SU-DHL-6 (cell line): ENCODE measurements around the gene LENG9.

Source experiments
- H2AFZ ChIP-seq: fragments of 200-600 bp; sonication (generic); 2 replicates; pipeline ENCODE4 v1.6.1; 2014; ENCODE audit warnings: low read depth, mild to moderate bottlenecking, moderate library complexity, mixed read lengths, antibody characterized with exemption, low read length; ENCODE audit not compliant: severe bottlenecking
- H3F3A ChIP-seq: fragments of 200-600 bp; shearing (Covaris generic); 2 replicates; pipeline ENCODE4 v1.6.0; 2016; ENCODE audit warnings: antibody characterized with exemption, mild to moderate bottlenecking; ENCODE audit not compliant: insufficient read depth
- H3K27ac ChIP-seq: fragments of 200-600 bp; sonication (generic); 2 replicates; pipeline ENCODE4 v1.5.1; 2016; ENCODE audit warnings: low read depth, mild to moderate bottlenecking, low read length, moderate library complexity, mixed read lengths
- H3K27me3 ChIP-seq: fragments of 200-600 bp; sonication (generic), shearing (Covaris generic); 2 replicates; pipeline ENCODE4 v1.6.0; 2014; ENCODE audit warnings: mild to moderate bottlenecking, low read length
- H3K36me3 ChIP-seq: fragments of 200-600 bp; sonication (generic); 2 replicates; pipeline ENCODE4 v1.6.1; 2014; ENCODE audit warnings: mild to moderate bottlenecking, low read length, mixed read lengths
- H3K4me2 ChIP-seq: fragments of 300-600, 200-600 bp; shearing (Covaris generic), sonication (generic); 2 replicates; pipeline ENCODE4 v1.6.0; 2014; ENCODE audit warnings: low read length, low read depth, mild to moderate bottlenecking; ENCODE audit not compliant: poor library complexity, severe bottlenecking
- H3K4me3 ChIP-seq: fragments of 200-600 bp; sonication (generic); 2 replicates; pipeline ENCODE4 v1.5.1; 2014; ENCODE audit warnings: antibody characterized with exemption, low read length, mild to moderate bottlenecking, mixed read lengths; ENCODE audit not compliant: insufficient read depth, poor library complexity, severe bottlenecking
- H3K79me2 ChIP-seq: fragments of 200-600 bp; sonication (generic); 2 replicates; pipeline ENCODE4 v1.6.1; 2014; ENCODE audit warnings: mild to moderate bottlenecking, low read length, moderate library complexity; ENCODE audit not compliant: insufficient read depth
- H3K9ac ChIP-seq: fragments of 200-600 bp; sonication (generic); 2 replicates; pipeline ENCODE4 v1.7.0; 2014; ENCODE audit warnings: mild to moderate bottlenecking, low read length
- H3K9me2 ChIP-seq: fragments of 200-600 bp; sonication (generic); replicated peaks from 2 replicates; pipeline ENCODE4 v1.6.1; 2014; ENCODE audit warnings: low read length; ENCODE audit not compliant: insufficient read depth
- H3K9me3 ChIP-seq: fragments of 200-600 bp; sonication (generic); 2 replicates; pipeline ENCODE4 v1.6.1; 2014; ENCODE audit warnings: low read length, mixed read lengths; ENCODE audit not compliant: insufficient read depth
- H4K20me1 ChIP-seq: fragments of 200-600 bp; sonication (generic); 2 replicates; pipeline ENCODE4 v1.6.1; 2014; ENCODE audit warnings: low read depth, mild to moderate bottlenecking, antibody characterized with exemption, low read length, moderate library complexity, mixed read lengths
- EZH2phosphoT487 ChIP-seq: fragments of 200-600 bp; sonication (generic), shearing (Covaris generic); conservative IDR thresholded peaks from 2 replicates; pipeline ENCODE4 v1.6.1; 2018; ENCODE audit warnings: mild to moderate bottlenecking, antibody characterized with exemption, low read length, moderate library complexity, mixed read lengths
- TF ChIP-seq, protein P1 (sequence below): fragments of 200-600 bp; sonication (generic); IDR thresholded peaks from one replicate; pipeline ENCODE4 v1.5.1; 2017; ENCODE audit warnings: antibody characterized with exemption, mild to moderate bottlenecking, low read length, moderate library complexity; ENCODE audit not compliant: insufficient read depth, poor library complexity, severe bottlenecking

LENG9 gene

DNA sequence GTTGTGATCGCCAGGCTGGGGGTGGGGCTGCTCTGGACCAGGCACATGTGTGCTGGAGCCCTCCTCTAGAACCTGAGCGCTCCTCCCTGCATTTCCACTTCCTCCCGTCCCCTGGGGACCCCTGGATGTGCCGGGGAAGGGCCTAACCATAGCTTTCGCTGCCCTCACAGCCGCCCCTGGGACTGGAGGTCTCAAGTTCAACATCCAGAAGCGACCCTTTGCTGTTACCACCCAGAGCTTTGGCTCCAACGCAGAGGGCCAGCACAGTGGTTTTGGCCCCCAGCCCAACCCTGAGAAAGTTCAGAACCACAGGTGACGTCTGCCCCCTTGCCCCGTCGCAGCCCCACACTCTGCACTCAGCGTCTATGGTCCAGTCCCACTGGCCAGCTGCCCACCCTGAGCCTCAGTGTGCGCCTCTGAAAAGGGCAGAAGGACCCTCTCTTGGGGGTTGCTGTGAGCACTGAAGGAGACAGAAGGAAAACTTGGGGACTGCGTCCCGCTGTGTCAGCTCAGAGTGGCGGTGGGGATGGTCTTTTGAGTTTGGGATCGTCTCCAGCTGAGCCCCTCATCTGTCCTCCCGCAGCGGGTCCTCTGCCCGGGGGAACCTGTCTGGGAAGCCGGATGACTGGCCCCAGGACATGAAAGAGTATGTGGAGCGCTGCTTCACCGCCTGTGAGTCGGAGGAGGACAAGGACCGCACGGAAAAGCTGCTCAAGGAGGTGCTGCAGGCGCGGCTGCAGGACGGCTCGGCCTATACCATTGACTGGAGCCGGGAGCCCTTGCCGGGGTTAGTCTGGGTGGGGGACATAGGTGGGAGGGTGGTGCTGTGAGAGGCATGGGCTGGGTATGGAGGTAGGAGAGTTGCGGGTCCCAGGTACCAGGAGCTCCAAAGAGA is 8.6 kb downstream of the LENG9 start:
- H2AFZ ChIP-seq: no peak overlapping the region
- H3K79me2 ChIP-seq: peaks cover 35% of the 10 kb centered on the region
- H3K36me3 ChIP-seq: 0 out of 2 replicates have a peak, but pooled peaks cover 5% of the 10 kb centered on the region

DNA sequence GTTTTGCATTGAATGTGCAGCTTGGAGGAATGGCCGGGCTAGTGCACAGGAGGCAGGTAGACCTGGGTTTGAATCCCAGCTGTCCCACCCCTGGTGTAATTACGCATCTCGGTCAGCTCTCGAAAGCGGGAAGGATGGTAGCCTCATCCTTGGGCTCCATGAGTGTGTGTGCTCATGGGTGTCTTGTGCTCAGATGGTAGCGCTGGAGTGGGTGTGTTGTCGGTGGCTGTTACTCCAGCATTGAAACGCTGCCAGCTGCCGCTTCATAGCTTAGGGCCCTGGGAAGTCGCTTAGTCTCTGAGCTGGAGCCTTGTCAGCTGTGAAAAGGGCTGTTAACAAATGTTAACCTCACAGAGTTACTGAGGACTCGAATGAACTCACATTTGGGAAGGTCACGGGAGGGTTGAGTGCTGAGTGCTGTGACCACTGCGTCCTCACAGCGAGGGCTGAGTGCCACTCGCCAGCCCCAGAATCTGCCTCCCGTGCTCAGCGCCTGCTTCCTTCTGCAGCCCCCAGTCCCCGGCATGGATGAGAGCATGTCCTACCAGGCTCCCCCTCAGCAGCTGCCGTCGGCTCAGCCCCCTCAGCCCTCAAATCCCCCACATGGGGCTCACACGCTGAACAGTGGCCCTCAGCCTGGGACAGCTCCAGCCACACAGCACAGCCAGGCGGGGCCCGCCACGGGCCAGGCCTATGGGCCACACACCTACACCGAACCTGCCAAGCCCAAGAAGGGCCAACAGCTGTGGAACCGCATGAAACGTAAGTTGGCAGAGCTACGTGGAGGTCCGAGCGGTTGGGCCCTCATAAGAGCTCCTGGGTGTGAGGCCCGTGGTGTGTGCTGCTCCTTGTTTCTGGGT is 9.4 kb downstream of the LENG9 start:
- Histone ChIP-seq H3K36me3 (0 out of 2 replicates have a peak, but pooled peaks cover 5% of the 10 kb centered on the region), H3K9me2 (no peaks in the 10 kb centered on the region), H3K4me2 (no peak overlapping the region), H3K4me3 (no peak overlapping the region), H3K79me2 (peaks cover 42% of the 10 kb centered on the region), H3K9ac (no peak overlapping the region), H4K20me1 (peaks cover 19% of the 10 kb centered on the region; the same call in 1 of the 2 replicates), H3K27ac (no peak overlapping the region), H3F3A (no peaks in the 10 kb centered on the region), H2AFZ (no peak overlapping the region), H3K9me3 (no peaks in the 10 kb centered on the region), H3K27me3 (no peaks in the 10 kb centered on the region)
- TF ChIP-seq, protein P1, sequence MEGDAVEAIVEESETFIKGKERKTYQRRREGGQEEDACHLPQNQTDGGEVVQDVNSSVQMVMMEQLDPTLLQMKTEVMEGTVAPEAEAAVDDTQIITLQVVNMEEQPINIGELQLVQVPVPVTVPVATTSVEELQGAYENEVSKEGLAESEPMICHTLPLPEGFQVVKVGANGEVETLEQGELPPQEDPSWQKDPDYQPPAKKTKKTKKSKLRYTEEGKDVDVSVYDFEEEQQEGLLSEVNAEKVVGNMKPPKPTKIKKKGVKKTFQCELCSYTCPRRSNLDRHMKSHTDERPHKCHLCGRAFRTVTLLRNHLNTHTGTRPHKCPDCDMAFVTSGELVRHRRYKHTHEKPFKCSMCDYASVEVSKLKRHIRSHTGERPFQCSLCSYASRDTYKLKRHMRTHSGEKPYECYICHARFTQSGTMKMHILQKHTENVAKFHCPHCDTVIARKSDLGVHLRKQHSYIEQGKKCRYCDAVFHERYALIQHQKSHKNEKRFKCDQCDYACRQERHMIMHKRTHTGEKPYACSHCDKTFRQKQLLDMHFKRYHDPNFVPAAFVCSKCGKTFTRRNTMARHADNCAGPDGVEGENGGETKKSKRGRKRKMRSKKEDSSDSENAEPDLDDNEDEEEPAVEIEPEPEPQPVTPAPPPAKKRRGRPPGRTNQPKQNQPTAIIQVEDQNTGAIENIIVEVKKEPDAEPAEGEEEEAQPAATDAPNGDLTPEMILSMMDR: no peak
- TF ChIP-seq EZH2phosphoT487: no peak

More for the DNA sequence above, 8.6 kb downstream of the LENG9 start:
- Histone ChIP-seq H4K20me1 (peaks cover 15% of the 10 kb centered on the region; the same call in 1 of the 2 replicates), H3K9ac (no peak overlapping the region), H3K4me2 (no peak overlapping the region), H3K9me2 (no peaks in the 10 kb centered on the region), H3K9me3 (no peaks in the 10 kb centered on the region), H3K27ac (no peak overlapping the region), H3K4me3 (no peak overlapping the region), H3F3A (no peaks in the 10 kb centered on the region), H3K27me3 (no peaks in the 10 kb centered on the region)
- TF ChIP-seq EZH2phosphoT487: no peak
- TF ChIP-seq, protein P1: no peak

DNA sequence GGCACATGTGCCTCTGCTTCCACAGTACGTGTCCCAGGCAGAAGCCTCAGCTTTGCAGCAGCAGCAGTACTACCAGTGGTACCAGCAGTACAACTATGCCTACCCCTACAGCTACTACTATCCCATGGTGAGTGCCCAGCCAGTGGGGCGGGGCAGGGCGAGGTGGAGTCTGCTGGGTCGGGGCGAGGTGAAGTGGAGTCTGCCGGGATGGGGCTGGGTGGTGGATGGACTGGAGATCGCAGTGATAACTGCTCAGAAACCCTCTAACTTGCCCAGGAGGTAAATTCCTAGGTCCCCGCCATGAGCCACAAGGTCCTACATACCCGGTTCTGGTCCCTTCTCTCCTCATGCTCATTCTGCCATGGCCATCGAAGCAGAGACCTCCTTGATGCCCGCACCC is 11.0 kb downstream of the LENG9 start:
- Histone ChIP-seq H3K4me2 (no peak overlapping the region), H3K27me3 (no peaks in the 10 kb centered on the region), H2AFZ (no peak overlapping the region), H3F3A (no peaks in the 10 kb centered on the region), H3K36me3 (no peaks in the 10 kb centered on the region), H4K20me1 (peaks cover 19% of the 10 kb centered on the region; the same call in 1 of the 2 replicates), H3K4me3 (no peak overlapping the region), H3K27ac (no peak overlapping the region), H3K9ac (no peak overlapping the region), H3K9me3 (no peaks in the 10 kb centered on the region), H3K9me2 (no peaks in the 10 kb centered on the region), H3K79me2 (peaks cover 54% of the 10 kb centered on the region)
- TF ChIP-seq EZH2phosphoT487: no peak
- TF ChIP-seq, protein P1: no peak
